Astrocyte of the hippocampus (primary cell): ENCODE results near the gene RSPH6A.
"Not testable (repeated sequence)": the region's sequence is repeated elsewhere in the genome, so short reads cannot be mapped to it uniquely, and the experiment has no call there.

ENCODE experiments used
- DNase-seq: peaks from one replicate; pipeline ENCODE4 v3.0.0; 2011; ENCODE audit warnings: low read depth, low spot score

Gene RSPH6A

DNA sequence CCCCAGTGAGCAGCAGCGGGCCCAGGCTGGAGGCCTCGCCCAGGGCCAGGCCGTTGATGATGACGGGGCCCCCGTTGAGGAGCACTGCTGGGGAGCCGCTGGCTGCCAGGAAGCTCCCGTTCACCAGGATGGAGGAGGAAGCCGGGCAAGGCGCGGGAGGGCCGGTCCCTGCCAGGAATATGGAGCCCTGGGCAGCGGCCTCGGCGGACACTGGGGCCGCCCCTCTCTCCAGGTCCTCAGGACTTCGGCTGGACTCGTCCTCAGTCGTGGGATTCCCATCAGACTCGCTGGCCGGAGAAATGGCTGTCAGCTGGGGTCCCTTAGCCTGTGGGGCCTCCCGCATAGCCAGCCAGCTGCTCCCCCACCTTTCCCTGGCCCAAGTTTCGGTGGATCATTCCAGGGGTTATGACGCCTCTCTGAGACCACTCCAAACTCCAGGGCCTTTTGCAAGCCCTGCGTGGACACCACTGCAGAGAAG is 48.2 kb downstream of the RSPH6A start:
- no peak for DNase-seq

DNA sequence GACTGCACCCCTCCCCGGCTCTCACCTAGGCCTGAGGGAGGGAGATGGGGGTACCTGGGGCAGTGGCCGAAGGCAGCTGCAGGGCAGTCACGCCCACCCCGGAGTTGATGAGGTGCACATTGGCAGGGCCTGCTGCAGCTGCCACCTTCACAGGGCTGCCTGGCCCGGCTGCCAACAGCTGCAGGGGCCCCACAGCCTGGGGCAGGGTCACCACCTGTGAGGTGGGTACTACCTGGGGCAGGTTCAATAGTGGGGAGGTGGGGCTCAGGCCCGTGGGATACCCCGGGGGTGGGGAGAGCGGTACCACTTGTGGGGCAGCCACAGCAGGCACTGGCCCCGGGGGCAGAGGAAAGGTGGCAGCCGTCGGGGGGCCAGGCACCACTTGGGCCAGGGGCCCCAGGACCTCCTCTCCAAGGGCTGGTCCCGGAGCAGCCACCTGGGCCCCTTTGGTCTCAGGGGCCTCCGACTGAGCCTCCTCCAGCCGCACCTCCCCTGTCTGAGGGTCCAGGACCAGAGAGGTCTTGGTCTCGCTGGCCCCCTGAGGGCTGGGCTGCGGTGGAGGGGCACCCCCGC is 48.7 kb downstream of the RSPH6A start:
- DNase-seq, result no peak

DNA sequence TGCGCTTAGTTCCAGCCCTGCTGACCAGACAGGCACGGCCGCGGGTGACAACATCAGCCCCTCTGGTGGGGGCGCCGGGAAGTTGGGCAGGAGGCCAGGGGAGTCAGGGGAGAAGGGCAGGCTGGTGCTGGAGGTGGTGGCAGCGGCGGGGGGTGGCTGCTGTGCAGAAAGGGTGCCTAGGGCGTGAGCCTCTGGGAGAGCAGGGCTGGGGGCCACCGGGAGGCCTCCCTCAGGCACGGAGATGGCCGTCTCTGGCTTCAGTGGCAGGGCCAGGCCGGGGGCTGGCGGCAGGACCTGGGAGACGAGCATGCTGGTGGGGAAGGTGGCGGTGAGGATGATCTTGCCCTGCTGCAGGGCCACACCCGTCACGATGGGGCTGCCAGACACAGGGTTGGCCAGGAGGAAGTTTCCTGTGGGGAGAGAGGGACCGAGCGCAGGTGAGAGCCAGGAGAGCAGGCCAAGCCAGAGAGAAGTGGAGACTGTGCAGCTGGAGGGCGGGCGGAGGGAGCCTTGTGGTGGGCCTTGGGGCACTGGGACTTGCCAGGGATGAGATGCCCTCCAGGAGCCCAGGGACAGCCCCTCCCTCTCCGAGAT is 49.3 kb downstream of the RSPH6A start:
- DNase-seq, result no peak

DNA sequence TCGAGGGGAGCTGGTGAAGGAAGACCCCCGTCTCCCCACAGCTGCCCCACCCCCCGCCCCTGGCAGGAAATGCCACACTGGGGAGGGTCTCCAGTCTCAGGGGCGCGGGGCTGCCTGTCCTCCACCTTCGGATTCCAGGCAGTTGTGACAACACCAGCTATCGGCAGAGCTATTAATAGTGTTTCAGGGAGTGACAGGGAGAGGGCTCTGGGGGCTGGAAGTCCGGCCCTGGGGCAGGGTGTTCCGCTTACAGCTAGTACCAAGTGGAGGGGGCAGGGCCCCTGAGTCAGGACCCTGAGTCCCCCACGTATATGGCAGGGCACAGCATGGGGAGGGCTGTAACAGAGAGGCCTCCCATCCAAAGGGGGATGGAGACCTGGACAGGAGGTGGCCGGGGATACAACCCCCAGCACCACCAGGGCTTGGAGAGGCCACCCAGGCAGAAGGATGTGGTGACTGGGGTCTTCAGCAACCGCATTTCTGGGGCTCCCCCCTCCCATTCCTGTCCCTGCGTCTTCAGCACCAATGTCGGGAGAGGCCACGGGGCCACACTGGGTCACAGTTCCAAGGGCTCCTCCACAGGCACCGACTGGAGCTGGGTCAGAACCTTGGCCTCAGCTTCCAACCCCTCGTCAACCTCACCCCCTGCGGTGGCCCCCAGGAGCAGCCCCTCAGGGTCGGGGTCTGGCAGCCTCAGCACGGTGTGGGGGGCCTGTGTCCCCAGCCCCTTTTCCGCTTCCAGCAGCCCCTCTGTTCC is 50.0 kb downstream of the RSPH6A start:
- DNase-seq, result no peak

DNA sequence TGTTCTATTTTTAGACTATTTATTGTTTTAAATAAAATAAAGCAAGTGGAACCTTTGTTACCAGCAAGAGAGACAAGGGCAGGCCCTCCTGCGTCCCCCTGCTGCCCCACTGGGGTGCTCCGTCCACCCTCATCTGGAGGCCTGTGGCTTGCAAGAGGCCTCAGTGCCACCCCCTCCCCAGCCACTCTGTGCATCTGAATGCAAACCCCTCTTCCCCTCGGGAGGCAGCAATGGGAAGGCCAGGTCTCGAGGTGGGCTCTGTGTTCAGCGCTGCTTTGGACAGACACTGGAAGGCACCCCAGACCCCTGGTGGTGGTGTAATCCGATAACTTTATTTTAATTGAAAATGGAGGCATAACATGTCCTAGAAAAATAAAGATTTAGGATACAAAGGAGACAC is 50.6 kb downstream of the RSPH6A start:
- DNase-seq, result no peak

DNA sequence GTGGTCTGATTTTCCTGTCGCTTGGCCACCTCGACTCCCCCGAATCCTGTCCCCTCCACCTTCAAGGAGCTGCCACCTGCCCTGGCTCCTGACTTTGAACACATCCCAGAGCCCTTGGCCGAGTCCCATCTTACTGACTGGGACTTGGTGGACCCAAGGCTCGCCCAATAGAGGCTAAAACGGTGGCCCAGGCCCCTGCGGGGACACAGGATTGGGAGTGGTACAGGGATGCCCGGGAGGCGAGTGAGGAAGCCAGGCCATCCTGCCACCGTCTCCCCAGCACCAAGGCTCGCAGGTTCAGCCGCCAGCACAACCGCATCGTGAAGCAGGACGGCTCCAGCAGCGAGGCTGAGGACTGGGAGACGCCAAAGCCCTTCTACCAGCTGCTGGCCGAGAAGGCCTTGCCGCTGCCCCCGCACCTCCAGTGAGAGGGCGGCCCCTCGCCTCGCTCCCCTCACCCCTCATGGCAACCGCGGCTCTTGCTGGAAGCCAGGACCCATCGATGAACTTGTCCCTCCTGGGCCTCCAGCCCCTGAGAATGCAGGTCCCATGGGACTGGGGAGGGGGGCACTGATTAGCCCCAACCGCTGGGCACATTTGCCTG is 51.3 kb downstream of the RSPH6A start:
- DNase-seq, result no peak

DNA sequence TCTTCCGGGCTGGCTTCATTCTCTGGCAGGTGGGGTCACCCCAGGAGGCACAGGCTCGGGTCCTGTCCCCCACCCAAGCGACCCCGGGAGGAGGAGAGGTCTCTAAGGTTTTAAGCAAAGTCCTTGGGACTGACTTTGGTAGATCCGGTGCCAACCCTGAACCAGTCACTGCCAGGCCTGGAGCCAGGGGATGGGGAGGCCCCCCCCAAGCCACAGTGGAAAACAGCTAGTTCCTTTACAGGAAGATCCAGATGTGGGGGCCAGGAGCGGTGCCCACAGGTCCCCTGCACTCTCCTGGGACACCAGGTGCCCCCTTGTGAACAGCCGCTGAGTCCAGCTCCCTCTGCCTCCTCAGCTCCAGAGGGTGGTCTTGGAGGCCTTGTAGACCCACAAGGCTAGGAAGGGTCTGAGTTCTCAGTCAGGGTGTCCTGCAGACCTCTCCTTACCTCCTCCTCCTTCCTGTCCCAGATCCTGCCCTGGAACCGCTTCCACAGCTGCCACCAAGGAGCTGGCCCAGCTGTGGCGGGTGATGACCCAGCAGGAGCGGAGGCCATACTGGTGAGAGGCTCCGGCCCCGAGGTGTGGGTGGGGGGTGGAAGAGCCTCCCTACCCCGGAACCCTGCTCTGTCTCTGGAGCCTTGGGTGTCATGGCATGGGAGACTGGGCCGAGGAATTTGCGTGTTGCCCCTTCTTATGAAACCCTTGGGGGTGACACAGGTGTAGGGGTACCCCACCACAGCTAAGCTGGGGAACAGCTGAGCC is 52.1 kb downstream of the RSPH6A start:
- no peak for DNase-seq

DNA sequence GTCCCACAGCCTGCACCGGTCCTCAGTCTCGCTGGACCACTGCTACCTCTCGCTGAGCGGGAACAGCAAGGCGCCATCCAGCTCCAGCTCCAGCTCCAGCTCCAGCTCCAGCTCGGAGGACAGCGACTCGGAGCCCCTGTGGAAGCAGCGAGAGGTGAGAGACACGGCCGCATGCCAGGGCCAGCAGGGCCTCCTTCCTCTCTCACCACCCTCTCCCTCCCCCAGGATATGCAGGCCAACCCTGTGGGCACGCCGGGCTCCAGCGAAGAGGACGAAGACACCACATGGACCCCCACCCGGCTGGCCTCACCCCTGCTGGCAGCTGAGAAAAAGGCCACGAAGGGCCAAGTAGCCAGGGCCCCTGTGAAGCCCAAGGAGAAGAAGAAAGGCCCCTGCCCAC is 53.4 kb downstream of the RSPH6A start:
- DNase-seq, result no peak

DNA sequence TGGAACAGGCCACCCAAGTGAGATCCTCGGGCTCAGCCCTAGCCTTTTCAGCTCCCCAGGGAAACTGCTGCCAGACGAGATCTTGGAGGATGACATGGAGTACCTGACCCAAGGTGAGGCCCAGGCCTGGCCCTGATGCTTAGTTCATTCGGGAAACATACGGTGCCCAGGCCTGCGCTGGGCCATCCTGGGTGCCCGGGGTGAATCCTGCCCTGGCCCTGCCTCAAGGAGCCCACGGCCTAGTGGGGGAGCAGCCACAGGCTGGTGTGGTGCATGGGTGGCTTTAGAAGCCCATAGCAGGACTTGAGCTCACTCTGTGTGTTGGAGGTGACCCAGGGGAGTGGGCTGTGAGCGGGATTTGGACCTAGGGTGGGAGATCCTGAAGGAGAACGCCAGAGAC is 56.2 kb downstream of the RSPH6A start:
- no peak for DNase-seq

DNA sequence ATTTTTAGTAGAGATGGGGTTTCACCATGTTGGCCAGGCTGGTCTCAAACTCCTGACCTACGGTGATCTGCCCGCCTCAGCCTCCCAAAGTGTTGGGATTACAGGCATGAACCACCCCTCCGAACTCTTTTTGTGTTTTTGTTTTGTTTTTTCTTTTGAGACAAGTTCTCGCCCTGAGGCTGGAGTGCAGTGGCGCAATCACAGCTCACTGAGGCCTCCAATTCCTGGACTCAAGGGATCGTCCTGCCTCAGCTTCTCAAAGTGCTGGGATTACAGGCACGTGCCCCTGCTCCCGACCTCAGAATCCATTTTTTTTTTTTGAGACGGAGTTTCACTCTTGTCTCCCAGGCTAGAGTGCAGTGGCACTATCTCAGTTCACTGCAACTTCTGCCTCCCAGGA is 57.4 kb downstream of the RSPH6A start:
- no peak for DNase-seq

DNA sequence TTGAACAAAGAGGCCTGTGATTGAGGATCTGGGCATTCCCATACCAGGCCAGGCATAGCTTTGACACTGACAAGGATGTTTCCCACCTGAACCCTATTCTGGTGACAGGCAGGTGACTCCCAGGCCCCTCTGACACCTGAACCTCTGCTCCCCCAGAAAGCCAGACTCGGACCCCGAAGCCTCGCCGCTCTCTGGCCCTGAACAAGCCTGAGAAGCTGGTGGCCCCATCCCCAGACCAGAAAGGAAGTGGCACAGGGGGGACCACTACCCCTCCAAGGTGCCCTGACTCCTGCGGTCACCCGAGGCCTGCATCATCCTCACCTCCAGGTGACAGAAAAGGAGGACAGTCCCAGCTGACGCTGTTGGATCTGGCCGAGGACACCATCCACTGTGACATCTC is 60.8 kb downstream of the RSPH6A start:
- DNase-seq, result no peak

DNA sequence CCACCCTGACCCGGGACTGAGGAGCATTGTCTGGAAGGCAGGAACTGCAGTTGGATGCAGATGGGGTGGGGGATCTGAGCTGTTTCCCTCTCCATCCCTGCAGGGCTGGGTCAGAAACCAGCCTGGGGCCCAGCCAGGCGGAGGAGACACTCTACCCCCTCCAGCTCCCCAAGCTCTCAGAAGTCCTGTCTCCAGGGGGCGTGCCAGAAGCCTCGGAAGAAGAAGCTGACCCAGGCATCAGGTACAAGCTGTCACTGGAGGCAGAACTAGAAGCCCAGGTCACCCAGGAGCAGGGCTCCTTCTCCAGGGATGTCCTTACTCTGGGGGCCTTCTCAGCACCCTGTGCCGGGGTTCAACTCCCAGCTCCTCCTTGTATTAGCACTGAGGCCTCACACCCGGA is 61.6 kb downstream of the RSPH6A start:
- DNase-seq, result no peak

DNA sequence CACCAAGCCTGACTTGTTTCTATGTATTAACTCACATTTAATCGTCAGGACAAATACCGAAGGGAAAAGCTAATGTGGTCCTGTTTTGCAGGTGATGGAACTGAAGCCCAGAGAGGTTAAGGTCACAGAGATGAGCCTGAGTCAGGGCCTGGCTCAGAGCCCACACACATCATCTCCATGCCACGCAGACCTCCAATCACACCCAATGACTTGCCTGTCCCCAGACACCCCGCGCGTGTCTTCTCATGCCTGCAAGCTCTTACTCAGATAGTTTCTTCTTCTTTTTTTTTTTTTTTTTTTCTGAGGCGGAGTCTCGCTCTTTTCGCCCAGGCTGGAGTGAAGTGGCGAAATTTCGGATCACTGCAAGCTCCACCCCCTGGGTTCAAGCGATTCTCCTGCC is 62.5 kb downstream of the RSPH6A start:
- no peak for DNase-seq

DNA sequence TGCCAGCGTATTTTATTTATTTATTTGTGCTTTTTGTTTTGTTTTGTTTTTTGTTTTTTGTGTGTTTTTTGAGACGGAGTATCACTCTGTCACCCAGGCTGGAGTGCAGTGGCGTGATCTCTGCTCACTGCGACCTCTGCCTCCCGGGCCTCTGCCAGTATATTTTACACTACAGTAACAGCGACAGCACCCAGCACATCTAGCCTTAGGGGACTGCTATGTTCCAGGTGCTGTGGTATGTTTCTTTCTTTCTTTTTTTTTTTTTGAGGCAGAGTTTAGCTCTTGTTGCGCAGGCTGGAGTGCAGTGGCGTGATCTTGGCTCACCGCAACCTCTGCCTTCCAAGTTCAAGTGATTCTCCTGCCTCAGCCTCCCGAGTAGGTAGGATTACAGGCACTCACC is 63.6 kb downstream of the RSPH6A start:
- not testable (repeated sequence) for DNase-seq

DNA sequence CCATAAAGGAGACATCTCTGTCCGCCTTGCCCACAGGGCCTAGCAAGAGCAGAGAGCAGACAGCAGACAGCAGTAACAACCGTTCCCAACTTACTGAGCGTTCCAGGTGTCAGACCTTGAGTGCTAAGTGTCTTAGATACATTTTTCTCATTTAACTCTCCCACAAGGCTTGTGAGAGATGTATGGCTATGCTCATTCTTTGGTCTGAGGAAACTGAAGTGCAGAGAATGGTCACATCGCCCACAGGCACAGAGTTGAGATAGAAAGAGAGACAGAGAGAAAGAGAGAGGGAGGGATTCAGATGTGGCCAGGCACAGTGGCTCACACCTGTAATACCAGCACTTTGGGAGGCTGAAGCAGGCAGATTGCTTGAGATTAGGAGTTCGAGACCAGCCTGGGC is 67.6 kb downstream of the RSPH6A start:
- no peak for DNase-seq

DNA sequence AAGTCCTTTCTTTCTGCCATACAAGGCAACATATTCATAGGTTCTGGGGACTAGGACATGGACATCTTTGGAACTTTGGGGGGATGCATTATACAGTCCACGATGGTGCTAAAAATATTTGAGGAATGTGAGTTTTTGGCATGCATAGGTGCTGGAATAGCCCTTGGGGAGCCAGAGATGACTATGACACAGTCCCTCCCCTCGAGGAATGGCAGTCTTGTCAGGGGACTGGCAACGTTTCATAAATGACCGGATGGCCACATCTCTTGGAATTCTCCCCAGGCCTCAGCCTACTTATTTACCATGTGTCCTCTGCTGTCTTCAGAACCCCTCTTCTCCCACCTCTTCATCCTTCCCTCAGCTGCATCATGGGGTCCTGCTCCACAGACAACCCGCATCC is 68.2 kb downstream of the RSPH6A start:
- DNase-seq, result no peak
